Parathyroid adenoma (tissue), 2 donors: ENCODE results near the gene PCNX2.

ENCODE experiments used
- H2AFZ ChIP-seq: fragments of 300-600 bp; sonication (generic); one replicate; pipeline ENCODE4 v1.7.0; 2017; ENCODE audit warnings: antibody characterized with exemption, mild to moderate bottlenecking
- H3K27ac ChIP-seq: fragments of 300-600 bp; sonication (generic); one replicate; pipeline ENCODE4 v1.7.0; 2017
- H3K27me3 ChIP-seq: fragments of 300-600 bp; sonication (generic); one replicate; pipeline ENCODE4 v1.7.0; 2017; ENCODE audit warnings: low read length; ENCODE audit not compliant: control insufficient read depth, insufficient read depth
- H3K36me3 ChIP-seq: fragments of 300-600 bp; sonication (generic); one replicate; pipeline ENCODE4 v1.7.0; 2017; ENCODE audit warnings: low read length; ENCODE audit not compliant: control insufficient read depth, insufficient read depth
- H3K4me1 ChIP-seq: fragments of 300-600 bp; sonication (generic); one replicate; pipeline ENCODE4 v1.7.0; 2017; ENCODE audit warnings: control low read depth
- H3K4me2 ChIP-seq: fragments of 300-600 bp; sonication (generic); one replicate; pipeline ENCODE4 v1.7.0; 2017; ENCODE audit warnings: low read length
- H3K4me3 ChIP-seq: fragments of 300-600 bp; sonication (generic); one replicate; pipeline ENCODE4 v1.7.0; 2017; ENCODE audit warnings: low read depth, low read length
- H3K79me2 ChIP-seq: fragments of 300-600 bp; sonication (generic); one replicate; pipeline ENCODE4 v1.7.0; 2017; ENCODE audit warnings: control low read depth
- H3K9ac ChIP-seq: fragments of 300-600 bp; sonication (generic); one replicate; pipeline ENCODE4 v1.7.0; 2017; ENCODE audit warnings: mild to moderate bottlenecking
- H3K9me3 ChIP-seq: fragments of 300-600 bp; sonication (generic); one replicate; pipeline ENCODE4 v1.7.0; 2017; ENCODE audit warnings: low read length; ENCODE audit not compliant: control insufficient read depth
- TF ChIP-seq, protein P1 (sequence below): fragments of 300-600 bp; sonication (generic); IDR thresholded peaks from one replicate; pipeline ENCODE4 v1.7.0; 2017; ENCODE audit warnings: antibody characterized with exemption, mild to moderate bottlenecking
- donor health status: primary hyperparathyroidism.

The PCNX2 gene

DNA sequence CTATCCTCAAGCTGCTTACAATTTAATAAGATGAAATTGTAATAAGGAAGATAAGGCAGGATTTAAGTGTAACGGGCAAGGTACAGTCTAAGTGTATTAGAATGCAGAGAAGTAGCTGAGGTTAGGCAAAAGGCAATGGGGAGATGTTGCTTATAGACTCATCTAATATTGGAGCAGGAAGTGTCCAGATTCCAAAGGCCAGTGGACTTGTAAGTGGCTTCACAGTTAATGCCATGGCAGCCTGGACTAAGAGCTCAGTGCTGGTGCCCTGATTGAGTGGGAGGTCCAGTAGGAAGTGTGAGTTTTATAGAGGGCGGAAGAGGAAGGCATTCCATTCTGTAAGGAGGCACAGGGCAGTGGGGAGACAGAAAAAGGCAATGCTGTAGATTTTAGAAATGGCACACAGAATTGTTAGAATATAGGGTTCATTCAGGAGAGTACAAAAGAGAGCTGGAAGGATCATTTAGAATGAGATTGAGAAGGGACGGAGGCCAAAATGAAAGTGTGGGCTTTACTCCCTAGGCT lies 44.6 kb upstream of the PCNX2 start:
- no peak overlapping the region for H2AFZ ChIP-seq
- no peak overlapping the region for H3K9ac ChIP-seq
- no peak overlapping the region for H3K27ac ChIP-seq

DNA sequence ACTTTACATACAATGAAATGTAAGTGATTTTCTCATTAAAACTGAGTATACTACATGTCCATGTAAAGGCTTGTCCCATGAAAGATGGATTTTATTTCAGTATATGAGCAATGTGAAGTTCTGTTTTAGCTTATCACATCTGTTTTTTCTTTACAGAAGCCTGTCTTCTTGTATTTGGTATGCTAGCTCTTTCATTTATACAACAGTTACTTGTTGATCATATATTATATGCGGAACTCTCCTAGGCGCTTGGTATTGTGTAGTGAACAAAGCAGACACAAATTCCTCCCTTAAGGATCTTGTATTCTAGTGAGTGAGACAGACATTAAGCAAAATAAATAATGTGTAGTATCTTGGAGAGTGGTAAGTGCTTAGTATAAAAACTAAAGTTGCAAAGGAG lies 42.6 kb upstream of the PCNX2 start:
- H3K4me2 ChIP-seq = no peak overlapping the region
- peaks cover 4% of the 10 kb centered on the region for H3K4me1 ChIP-seq
- H2AFZ ChIP-seq = no peak overlapping the region
- no peak overlapping the region for H3K9ac ChIP-seq
- H3K27ac ChIP-seq = no peak overlapping the region
- peaks cover 4% of the 10 kb centered on the region for H3K79me2 ChIP-seq
- TF ChIP-seq, protein P1, sequence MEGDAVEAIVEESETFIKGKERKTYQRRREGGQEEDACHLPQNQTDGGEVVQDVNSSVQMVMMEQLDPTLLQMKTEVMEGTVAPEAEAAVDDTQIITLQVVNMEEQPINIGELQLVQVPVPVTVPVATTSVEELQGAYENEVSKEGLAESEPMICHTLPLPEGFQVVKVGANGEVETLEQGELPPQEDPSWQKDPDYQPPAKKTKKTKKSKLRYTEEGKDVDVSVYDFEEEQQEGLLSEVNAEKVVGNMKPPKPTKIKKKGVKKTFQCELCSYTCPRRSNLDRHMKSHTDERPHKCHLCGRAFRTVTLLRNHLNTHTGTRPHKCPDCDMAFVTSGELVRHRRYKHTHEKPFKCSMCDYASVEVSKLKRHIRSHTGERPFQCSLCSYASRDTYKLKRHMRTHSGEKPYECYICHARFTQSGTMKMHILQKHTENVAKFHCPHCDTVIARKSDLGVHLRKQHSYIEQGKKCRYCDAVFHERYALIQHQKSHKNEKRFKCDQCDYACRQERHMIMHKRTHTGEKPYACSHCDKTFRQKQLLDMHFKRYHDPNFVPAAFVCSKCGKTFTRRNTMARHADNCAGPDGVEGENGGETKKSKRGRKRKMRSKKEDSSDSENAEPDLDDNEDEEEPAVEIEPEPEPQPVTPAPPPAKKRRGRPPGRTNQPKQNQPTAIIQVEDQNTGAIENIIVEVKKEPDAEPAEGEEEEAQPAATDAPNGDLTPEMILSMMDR = no peak
- H3K36me3 ChIP-seq = no peaks in the 10 kb centered on the region
- H3K9me3 ChIP-seq = no peaks in the 10 kb centered on the region
- H3K4me3 ChIP-seq = no peak overlapping the region
- H3K27me3 ChIP-seq = no peaks in the 10 kb centered on the region

More for the DNA sequence above, 44.6 kb upstream of the PCNX2 start:
- Histone ChIP-seq H3K27me3 (no peaks in the 10 kb centered on the region), H3K4me3 (no peak overlapping the region), H3K4me2 (no peak overlapping the region), H3K79me2 (peaks cover 4% of the 10 kb centered on the region), H3K36me3 (no peaks in the 10 kb centered on the region), H3K4me1 (peaks cover 4% of the 10 kb centered on the region), H3K9me3 (no peaks in the 10 kb centered on the region)
- TF ChIP-seq, protein P1 = no peak

DNA sequence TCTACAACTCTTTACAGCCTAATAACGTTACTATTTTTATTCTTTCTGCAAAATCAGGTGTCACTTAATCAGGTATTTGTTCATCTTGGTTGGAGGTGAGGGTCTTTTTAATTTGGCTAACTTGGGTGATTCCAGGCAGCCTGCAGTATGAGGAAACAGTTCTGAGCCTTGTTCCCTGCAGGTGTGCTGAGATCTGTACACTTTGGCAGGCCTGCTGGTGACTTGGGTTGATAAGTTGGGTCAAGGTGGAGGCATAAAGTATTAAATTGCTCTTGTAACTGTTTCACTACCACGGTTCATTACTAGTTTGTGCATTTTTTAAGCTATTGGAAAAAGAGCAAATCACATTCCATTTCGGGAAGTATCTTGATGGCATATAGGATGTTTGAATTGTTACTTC lies 42.0 kb upstream of the PCNX2 start:
- Histone ChIP-seq H3K9me3 (no peaks in the 10 kb centered on the region), H2AFZ (no peak overlapping the region), H3K36me3 (no peaks in the 10 kb centered on the region), H3K4me3 (no peak overlapping the region), H3K9ac (no peak overlapping the region), H3K4me1 (peaks cover 4% of the 10 kb centered on the region), H3K4me2 (no peak overlapping the region), H3K27me3 (no peaks in the 10 kb centered on the region), H3K27ac (no peak overlapping the region), H3K79me2 (peaks cover 4% of the 10 kb centered on the region)
- TF ChIP-seq, protein P1 = no peak

DNA sequence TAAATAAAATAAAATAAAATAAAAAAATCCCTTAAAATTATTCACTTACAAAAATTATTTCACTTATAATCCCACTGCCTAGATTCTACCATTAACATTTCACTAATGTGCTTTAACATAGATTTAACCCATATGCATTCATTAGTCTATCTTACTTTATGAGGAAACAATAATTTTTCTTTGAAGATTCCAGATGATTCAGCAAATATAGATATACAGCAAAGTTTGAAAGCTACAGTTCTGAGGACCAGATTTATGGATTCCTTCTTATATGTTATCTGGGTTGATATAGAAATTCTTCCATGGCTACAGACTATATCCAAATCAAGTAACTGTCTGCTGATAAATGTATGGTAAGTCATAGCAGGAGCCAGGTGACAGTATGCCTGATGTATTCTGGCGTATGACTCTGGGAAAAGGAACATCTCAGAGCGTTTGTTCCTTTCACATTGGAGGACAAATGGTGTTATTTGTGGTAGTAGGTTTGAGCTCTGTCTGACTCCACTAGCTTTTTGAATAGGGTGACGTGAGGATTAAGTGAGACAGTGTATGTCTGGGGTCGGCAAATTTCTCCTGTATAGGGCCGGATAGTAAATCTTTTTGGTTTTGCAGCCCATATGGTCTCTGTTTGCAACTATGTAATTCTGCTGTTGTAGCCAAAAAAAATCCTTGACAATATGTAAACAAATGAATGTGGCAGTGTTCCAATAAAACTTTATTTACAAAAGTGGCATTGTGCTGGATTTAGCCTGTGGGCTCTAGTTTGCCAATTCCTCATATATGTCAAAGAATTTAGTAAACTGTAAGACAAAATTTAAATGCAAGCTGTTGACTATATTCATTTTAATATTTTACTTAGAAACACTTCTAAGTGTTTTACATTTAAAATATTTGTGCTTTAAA lies 41.3 kb upstream of the PCNX2 start:
- Histone ChIP-seq H3K9me3 (no peaks in the 10 kb centered on the region), H3K4me1 (peaks cover 4% of the 10 kb centered on the region), H3K27me3 (no peaks in the 10 kb centered on the region), H3K9ac (no peak overlapping the region), H3K4me3 (no peak overlapping the region), H3K36me3 (no peaks in the 10 kb centered on the region), H2AFZ (no peak overlapping the region), H3K27ac (no peak overlapping the region), H3K4me2 (no peak overlapping the region), H3K79me2 (peaks cover 4% of the 10 kb centered on the region)
- TF ChIP-seq, protein P1 = no peak
